Measurements from ENCODE around the gene CLC.
"Not testable (repeated sequence)": the region's sequence is repeated elsewhere in the genome, so short reads cannot be mapped to it uniquely, and the experiment has no call there.

Gene CLC

DNA sequence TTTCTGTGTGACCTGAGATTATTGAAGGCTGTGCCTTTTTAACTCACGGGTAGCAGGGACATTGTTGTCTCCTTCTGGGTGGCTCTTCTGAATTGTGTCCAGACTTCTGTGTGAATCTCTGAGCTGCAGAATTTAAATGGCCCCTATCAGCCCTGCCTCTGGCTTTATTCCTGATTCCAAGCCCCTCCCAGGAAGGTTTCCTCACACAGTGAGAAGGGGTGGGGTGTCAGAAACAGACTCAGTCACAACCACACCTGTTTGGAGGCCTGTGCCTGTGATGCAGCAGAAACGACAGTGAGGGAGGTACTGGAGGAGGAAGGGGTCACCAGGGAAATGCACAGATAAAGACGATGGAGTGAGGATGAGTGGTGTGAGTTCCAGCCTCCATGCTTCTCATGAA lies at the start of gene CLC:
TSS of gene CLC (minus strand) at position 139 of the 400 bp plus-strand sequence. CDS start at position 62, 77 bp downstream.
- no peak for DNase-seq

GRCh38 chr19:39780894-39781293 lies 43.1 kb upstream of the CLC start:
- DNase-seq: no peak

- DNase-seq: no peak
Observed at GRCh38 chr19:39778763-39779162, 40.9 kb upstream of the CLC start, which contains the start of gene LEUTX. Gene LEUTX (plus strand): TSS chr19:39778854. CDS start chr19:39778921, 67 bp downstream.

- no peak for DNase-seq
Observed at GRCh38 chr19:39768786-39769185, 31.0 kb upstream of the CLC start.

DNA sequence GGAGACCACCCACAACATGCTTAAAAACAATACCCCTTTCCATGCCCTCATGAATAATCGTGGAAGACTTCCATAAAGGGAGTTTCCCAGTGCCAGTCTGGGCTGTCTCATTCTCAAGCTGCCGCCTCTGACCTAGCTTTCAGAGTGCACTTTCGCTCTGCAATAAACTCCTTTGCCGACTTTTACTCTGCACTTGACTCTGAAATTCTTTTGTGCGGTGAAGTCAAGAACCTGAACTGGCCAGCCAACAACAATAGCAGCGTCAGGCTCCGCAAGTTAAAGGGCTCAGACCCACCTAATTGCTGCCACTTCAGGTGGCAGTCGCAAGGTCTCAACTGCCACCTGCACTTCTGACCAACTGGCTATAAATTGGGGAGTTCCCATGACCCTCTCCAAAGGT lies 30.5 kb upstream of the CLC start:
- no peak for DNase-seq

- DNase-seq: no peak
Observed at GRCh38 chr19:39765091-39766076, 27.6 kb upstream of the CLC start.

GRCh38 chr19:39761851-39762250 lies 24.0 kb upstream of the CLC start:
- not testable (repeated sequence) for DNase-seq

GRCh38 chr19:39759457-39760184 lies 21.8 kb upstream of the CLC start:
- no peak for DNase-seq

GRCh38 chr19:39754971-39755370 lies 17.1 kb upstream of the CLC start:
- DNase-seq: no peak

DNA sequence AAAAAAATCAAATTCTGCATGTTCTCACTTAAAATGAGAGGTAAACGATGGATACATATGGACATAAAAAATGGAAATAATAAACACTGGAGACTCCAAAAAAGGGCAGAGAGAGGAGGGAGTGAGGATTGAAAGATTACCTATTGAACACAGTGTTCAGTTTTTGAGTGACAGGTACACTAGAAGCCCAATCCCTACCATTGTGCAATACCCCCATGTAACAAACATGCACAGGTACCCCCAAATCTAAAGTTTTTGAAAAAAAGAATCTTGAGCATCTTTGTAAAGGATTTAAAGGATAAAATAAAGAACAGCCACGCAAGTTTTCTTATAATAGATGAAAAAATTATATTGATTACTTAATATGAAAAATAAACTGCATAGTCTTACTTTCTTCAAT lies 16.7 kb upstream of the CLC start:
- DNase-seq: no peak

DNA sequence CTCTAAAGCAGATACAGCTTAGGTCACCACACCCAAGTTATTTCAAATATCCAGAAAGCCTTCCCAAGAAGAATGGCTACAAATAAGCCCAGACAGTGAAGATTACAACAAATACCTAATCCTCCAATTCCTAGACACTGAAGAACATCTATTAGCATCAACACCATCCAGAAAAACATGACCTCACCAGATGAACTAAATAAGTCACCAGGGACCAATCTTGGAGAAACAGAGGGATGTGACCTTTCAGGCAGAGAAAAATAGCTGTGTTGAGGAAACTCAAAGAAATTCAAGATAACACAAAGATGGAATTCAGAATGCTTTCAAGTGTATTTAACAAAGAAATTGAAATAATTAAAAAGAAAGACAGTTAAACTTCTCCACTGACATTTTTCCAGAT lies 15.0 kb upstream of the CLC start:
- DNase-seq: no peak

DNA sequence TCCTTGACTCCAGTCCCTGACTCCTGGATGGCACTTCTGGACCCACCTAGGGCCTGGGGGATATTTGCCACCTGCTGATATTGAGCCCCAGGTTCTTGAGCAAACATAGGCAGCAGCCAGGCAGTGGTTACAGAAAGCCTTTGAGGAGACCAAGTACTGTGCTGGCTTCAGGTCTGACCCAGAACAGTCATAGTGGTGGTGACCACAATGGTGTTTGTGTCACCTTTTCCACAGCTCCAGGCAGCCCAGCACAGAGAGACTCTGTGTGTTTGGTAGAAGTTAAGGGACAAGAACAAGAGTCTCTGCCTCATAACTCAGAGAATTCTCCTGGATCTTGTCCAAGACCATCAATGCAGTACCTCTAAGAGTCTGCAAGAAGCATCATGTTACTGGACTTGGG lies 14.6 kb upstream of the CLC start:
- no peak for DNase-seq

DNA sequence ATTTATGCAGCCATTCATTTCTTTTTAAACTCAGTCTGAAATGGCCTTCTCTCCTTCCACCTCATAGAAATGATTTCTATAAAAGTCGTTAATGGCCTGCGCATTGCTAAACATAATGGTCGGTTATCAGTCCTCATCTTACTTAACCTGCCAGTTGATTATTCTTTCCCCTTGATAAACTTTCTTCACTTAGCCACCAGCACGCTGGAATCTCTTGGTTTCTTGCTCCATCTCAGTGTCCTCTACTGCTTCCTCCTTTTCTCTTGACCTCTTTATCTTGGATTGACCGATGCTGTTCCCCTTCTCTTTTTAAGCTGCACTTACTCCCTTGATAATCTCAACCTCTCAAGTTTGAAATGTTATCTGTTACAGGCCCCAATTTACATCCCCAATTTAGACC lies 12.2 kb upstream of the CLC start:
- DNase-seq: no peak

DNA sequence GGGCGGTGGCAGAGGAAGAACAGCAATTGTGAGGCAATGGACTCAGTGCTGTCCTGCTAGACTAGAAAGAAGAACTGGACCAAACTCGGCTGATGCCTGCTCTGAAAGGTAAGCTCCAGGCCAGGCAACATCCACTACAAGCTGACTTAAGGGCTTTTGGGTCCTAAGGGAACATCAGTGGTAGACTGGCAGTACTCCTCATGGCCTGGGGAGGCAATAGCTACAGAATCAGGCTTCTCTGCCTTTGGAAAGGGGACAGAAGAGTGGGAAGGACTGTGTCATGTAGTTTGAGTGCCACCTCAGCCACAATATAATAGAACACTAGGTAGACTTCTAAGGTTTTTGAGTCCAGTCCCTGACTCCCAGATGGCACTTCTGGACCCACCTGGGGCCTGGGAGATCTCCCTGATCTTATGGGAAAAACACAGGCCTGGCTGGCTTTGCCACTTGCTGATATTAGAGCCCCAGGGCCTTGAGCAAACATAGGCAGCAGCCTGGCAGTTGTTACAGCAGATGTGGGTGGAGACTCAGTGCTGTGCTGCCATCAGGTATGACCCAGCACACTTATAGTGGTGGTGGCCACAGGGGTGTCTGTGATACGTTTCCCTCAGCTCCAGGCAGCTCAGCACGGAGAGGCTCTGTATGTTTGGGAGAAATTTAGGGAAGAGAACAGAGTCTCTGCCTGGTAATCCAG lies 9.2 kb upstream of the CLC start:
- no peak for DNase-seq

GRCh38 chr19:39745643-39746042 lies 7.8 kb upstream of the CLC start:
- DNase-seq: no peak

DNA sequence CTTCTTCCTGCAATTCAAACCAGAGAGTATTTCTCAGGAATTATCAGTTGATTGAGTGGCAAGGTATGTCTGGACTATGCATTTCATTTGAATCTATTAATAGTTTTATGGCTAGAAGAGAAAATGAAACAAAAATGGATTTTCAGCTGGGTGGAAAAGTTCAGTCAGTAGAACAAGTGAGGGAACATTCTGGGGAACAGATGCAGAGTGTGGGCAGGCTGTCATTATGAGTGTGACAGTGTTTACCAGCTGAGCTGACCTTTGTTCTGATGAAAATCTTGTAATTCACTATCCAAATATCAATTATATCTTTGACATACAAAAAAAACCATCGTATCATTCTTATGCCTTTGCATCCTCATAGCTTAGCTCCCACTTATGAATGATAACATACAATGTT lies 2.6 kb upstream of the CLC start:
- DNase-seq: no peak

GRCh38 chr19:39738814-39739213 lies 985 bp upstream of the CLC start:
- DNase-seq: no peak

GRCh38 chr19:39737351-39737750 lies 478 bp downstream of the CLC start:
- no peak for DNase-seq

GRCh38 chr19:39736088-39736487 lies 1.7 kb downstream of the CLC start:
- DNase-seq: no peak

DNA sequence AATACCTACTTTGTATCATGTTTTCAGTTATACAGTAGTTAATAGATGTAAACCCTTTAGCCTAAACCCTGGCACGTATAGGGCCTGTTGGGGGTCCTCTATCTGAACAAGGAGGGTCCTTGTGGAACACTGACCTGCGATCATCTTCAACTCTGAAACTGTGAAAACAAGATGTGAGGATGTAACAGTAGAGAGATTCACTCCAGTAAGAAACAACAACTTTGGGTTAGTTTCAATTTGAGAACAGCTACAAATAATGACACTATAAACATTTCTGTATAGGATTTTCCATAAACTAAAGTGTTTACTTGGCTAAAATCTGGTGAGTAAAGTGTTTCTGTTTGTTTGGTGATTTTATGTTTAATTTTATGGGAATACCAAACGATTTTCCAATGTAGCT lies 2.1 kb downstream of the CLC start:
- no peak for DNase-seq

DNA sequence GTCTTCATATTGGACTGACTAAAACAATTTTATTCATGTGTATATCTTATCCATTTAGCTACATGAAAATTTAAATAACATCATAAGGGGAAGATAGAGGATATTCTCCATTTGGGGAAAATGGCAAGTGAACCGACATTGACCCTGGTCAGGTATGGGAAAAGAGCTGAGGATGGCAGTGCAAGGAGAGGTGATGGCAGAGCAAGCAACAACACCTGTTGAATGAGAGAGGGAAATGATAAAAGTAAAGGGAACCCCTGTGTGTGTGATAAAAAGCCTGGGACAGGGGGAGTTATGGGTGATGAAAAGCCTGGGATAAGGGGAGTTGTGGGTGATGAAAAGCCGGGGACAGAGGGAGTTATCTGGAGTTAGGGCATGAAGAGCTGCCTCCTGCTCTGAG lies 4.0 kb downstream of the CLC start:
- DNase-seq: no peak

- no peak for DNase-seq
Observed at GRCh38 chr19:39731685-39732084, 6.1 kb downstream of the CLC start.

DNA sequence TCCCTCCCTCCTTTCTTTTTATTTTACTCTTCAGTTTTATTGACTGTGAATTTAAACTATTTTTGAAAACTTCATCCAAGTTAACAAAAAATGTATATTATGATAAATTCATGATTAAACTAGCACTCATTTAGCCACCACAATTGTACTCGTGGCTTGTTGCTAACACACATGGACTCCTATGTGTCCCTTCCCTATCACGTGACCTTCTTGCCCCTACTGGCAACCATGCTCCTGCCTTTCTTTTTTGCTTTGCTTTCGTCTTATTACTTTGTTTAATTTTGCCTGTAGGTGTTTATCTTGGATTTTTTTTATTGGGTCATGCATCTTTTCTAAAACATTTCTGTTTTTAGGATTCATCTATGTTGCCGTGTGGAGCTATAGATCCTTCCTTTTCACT lies 8.2 kb downstream of the CLC start:
- DNase-seq: no peak

All from NCI-H1092 treated with DMSO at 0.1 percent for 48 hours (cell line).